GM21786 (cell line): Measurements from ENCODE around the gene WRAP53.
"Not testable (repeated sequence)": the region's sequence is repeated elsewhere in the genome, so short reads cannot be mapped to it uniquely, and the experiment has no call there.

Experiments
- ATAC-seq: cut with Tn5 transposase; IDR thresholded peaks from one replicate; pipeline ENCODE4 v1.9.1; 2021; ENCODE audit not compliant: unreplicated experiment

WRAP53 gene

GRCh38 chr17:7687908-7688807, at the start of gene WRAP53:
WRAP53 (plus strand) TSS chr17:7688477; CDS start chr17:7688649, 172 bp downstream.
- ATAC-seq = peak; percentile 56

- no peak for ATAC-seq
These were observed 47.5 kb upstream of the WRAP53 start for GRCh38 chr17:7640783-7641182.

- ATAC-seq = not testable (repeated sequence)
These were observed 46.6 kb upstream of the WRAP53 start for GRCh38 chr17:7641635-7642034.

- no peak for ATAC-seq
These were observed 43.5 kb upstream of the WRAP53 start for GRCh38 chr17:7644775-7645174.

GRCh38 chr17:7646457-7646856, 41.8 kb upstream of the WRAP53 start:
- ATAC-seq = no peak

- no peak for ATAC-seq
These were observed 41.3 kb upstream of the WRAP53 start for GRCh38 chr17:7647018-7647417.

GRCh38 chr17:7650509-7651096, 37.7 kb upstream of the WRAP53 start, which contains the start of gene ATP1B2:
ATP1B2 (plus strand) TSS chr17:7650926; CDS start chr17:7651519, 593 bp downstream.
- no peak for ATAC-seq

GRCh38 chr17:7651097-7651664, 37.1 kb upstream of the WRAP53 start:
- no peak for ATAC-seq

DNA sequence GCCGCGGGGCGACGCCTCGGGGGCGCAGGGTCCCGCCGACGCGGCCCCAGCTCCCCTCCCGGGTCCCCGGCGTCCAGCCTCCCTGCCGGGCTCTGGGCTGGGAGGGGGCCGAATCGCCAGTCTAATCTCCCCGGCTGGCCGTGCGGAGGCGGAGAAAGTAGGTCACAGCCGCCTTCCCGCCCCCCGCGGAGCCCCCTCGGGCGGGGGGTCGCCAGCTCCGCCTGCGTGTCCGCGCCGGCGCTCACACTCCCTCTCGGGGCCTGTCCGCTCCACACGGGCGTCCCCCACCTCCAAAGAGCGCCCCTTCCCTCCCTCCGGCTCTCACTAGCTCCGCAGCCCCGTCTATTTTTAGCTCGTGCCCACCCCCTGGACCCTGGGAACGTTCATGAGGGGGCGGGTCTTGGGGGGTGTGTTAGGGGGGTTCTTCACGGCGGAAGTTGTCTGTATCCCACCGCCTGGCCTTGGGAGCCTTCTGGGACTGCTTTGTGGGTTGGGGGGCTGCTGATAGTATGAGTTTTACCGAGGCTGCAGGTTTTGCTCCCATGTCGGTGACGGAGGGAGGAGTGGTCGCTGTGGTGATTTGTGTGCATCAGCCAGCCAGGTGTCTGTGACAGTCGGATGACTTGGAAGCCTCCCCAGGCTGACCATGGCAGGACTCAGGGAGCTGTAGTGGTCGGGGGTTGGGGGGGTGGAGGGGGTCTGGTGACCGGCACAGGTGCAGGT, 36.5 kb upstream of the WRAP53 start:
- ATAC-seq = no peak

DNA sequence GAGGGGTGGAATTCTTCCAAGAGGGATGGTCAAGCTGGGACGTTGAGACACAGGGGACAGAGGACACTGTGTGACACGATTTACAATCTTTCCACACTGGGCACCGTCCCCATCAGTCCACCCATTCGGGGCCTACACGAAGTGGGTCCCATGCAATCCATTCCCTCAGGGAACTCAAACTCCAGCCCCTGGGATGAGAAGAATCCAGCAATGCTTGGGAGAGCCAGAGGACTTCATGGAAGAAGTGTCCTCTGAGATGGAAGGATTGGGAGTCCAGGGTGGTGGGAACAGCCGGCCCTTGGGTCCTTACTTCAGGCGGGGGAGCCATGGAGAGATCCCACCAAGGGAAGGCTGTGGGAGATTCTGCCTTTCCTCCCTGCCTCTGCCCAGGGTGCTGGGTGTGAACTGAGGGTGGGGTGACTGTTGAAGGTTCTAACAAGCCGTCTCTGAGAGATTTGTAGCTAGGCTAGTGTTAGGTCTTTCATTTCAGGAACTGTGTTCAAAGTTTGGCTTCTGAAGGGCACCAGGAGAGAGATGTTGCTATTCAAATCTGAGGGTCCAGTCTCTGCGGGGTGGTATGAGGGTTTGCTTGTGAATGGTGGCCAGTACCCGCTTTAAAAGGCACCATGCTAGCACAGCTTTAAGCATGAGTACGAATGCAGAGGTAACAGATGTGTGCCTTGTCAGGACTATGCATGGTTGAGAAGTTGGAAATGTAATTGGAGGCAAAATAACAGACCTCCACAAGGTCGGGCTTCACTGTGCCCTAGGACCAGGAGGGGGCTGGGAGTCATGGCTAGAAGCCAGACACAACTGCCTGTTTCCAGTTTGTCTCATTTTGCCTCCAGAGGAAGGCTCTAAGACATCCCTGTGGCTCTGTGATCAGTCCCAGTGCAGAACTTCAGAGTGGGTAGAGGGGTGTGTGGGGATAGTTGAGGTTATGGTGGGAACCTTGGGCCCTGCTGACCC, 35.6 kb upstream of the WRAP53 start:
- no peak for ATAC-seq

DNA sequence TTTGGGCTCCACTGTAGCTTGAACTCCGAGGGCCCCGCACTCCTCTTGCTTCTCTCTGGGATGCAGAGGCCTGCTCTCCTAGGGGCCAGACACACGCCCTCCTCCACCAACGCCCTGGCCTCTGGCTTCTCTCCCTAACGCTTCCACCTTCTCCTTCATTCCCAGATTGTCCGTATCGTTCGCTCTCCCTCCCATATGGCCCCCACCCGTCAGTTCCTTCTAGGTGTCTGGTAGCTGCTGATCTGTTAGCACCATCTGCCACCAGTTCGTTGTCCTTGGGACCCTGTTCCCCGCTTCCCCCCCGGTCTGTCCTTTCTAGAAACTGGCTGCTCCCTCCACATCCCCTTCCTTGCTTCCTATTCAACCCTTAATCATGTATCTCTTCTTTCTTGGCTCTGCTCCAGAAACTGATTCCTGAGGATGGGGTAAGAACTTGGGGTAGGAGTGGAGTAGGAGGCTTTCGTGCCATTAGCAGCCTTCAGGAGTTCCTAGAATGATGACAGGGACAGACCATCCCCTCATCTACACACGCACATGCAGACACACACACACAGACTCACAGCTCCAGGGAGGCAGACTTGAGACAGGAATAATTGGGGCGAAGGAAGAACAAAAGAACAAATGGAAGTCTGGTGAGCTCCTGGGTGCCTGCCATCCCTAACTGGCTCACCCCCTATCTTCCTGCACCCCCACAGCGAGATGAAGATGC, 33.3 kb upstream of the WRAP53 start:
- ATAC-seq = no peak

DNA sequence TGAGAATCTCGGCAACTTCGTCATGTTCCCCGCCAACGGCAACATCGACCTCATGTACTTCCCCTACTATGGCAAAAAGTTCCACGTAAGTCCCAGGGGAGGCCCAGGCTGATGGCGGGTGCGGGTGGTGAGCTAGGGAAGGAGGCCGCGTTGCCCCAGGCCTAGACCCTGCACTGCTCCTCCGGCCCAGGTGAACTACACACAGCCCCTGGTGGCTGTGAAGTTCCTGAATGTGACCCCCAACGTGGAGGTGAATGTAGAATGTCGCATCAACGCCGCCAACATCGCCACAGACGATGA, 32.8 kb upstream of the WRAP53 start:
- ATAC-seq = no peak

- ATAC-seq = no peak
These were observed 31.2 kb upstream of the WRAP53 start for GRCh38 chr17:7656958-7657609.

- no peak for ATAC-seq
These were observed 20.4 kb upstream of the WRAP53 start for GRCh38 chr17:7667656-7668406.

- no peak for ATAC-seq
These were observed 19.8 kb upstream of the WRAP53 start for GRCh38 chr17:7668482-7668881.

GRCh38 chr17:7673239-7673638, 15.0 kb upstream of the WRAP53 start:
- no peak for ATAC-seq

DNA sequence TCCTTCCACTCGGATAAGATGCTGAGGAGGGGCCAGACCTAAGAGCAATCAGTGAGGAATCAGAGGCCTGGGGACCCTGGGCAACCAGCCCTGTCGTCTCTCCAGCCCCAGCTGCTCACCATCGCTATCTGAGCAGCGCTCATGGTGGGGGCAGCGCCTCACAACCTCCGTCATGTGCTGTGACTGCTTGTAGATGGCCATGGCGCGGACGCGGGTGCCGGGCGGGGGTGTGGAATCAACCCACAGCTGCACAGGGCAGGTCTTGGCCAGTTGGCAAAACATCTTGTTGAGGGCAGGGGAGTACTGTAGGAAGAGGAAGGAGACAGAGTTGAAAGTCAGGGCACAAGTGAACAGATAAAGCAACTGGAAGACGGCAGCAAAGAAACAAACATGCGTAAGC, 13.3 kb upstream of the WRAP53 start:
- no peak for ATAC-seq

- ATAC-seq = no peak
These were observed 11.7 kb upstream of the WRAP53 start for GRCh38 chr17:7676533-7676932.
